Left ventricle myocardium inferior (tissue), 1 donor: ENCODE measurements around the gene DNAAF2. TPM values are rescaled to one million over a fixed set of nuclear protein-coding genes. Genes with fewer than 3 reads are reported as not detected.

Experiments
- DNase-seq: peaks from one replicate; pipeline ENCODE4 v3.0.0-alpha.2; 2020
- H3K27ac ChIP-seq: fragments of 200-600 bp; replicated peaks from 2 replicates; pipeline ENCODE4 v1.8.0; 2021
- H3K27me3 ChIP-seq: fragments of 200-600 bp; 2 replicates; pipeline ENCODE4 v1.8.0; 2021; ENCODE audit warnings: low read depth
- H3K36me3 ChIP-seq: fragments of 200-600 bp; 2 replicates; pipeline ENCODE4 v1.8.0; 2021
- H3K4me1 ChIP-seq: fragments of 200-600 bp; 2 replicates; pipeline ENCODE4 v1.8.0; 2021
- H3K4me3 ChIP-seq: fragments of 200-600 bp; 2 replicates; pipeline ENCODE4 v1.8.0; 2021; ENCODE audit warnings: mild to moderate bottlenecking, moderate library complexity
- H3K9me3 ChIP-seq: fragments of 200-600 bp; replicated peaks from 2 replicates; pipeline ENCODE4 v1.8.0; 2021
- CTCF ChIP-seq: fragments of 200-600 bp; IDR thresholded peaks from 2 replicates; pipeline ENCODE4 v1.8.0; 2021; ENCODE audit warnings: antibody characterized with exemption, mild to moderate bottlenecking, borderline replicate concordance
- intact Hi-C: fragments of 100-400 bp; cut with micrococcal nuclease; formaldehyde crosslinking; loops from one replicate; pipeline ENCODE4 v1.11.0; 2022
- total RNA-seq: library from RNA; stranded (reverse); fragmentation: NEBNext Ultra II Directional; extraction: Animal tissue kit (Norgen Biotek cat#: 25700); gene quantifications from one replicate; pipeline ENCODE4 v1.2.1, GENCODE V29; 2021
- donor health status: DM: no; HTN: yes; CAD: no; lungs with severe emphysema.

Gene DNAAF2
- total RNA-seq, 1 donor from 2014 or later: 6.2 TPM

- peak overlapping the region; percentile 96 for H3K27ac ChIP-seq
- no peaks in the 10 kb centered on the region for H3K9me3 ChIP-seq
- no peaks in the 10 kb centered on the region for H3K27me3 ChIP-seq
- intact Hi-C loops: no loop called here
- peaks cover 1% of the 10 kb centered on the region for H3K36me3 ChIP-seq
- H3K4me3 ChIP-seq: peak overlapping the region; percentile 96
- DNase-seq: no peak
- H3K4me1 ChIP-seq: peaks cover 44% of the 10 kb centered on the region
- TF ChIP-seq CTCF: no peak
Observed at GRCh38 chr14:49598189-49598484, 36.9 kb downstream of the DNAAF2 start.

GRCh38 chr14:49594347-49595091, 40.5 kb downstream of the DNAAF2 start:
- no peak overlapping the region for H3K4me3 ChIP-seq
- TF ChIP-seq CTCF: no peak
- no peaks in the 10 kb centered on the region for H3K27me3 ChIP-seq
- no peaks in the 10 kb centered on the region for H3K36me3 ChIP-seq
- intact Hi-C loops: no loop called here
- H3K4me1 ChIP-seq: peaks cover 40% of the 10 kb centered on the region
- H3K9me3 ChIP-seq: no peaks in the 10 kb centered on the region
- DNase-seq: no peak
- peak overlapping the region; percentile 53 for H3K27ac ChIP-seq

GRCh38 chr14:49593016-49593415, 42.0 kb downstream of the DNAAF2 start:
- intact Hi-C loops: no loop called here
- no peaks in the 10 kb centered on the region for H3K36me3 ChIP-seq
- no peak for DNase-seq
- TF ChIP-seq CTCF: no peak
- H3K27me3 ChIP-seq: no peaks in the 10 kb centered on the region
- no peaks in the 10 kb centered on the region for H3K9me3 ChIP-seq
- no peak overlapping the region for H3K27ac ChIP-seq
- H3K4me3 ChIP-seq: no peak overlapping the region
- peaks cover 26% of the 10 kb centered on the region for H3K4me1 ChIP-seq

- Histone ChIP-seq H3K27me3 (no peaks in the 10 kb centered on the region), H3K27ac (no peak overlapping the region), H3K36me3 (peaks cover 3% of the 10 kb centered on the region), H3K4me1 (peaks cover 22% of the 10 kb centered on the region), H3K4me3 (no peak overlapping the region), H3K9me3 (no peaks in the 10 kb centered on the region)
- no peak for TF ChIP-seq CTCF
- intact Hi-C loops: no loop called here
- no peak for DNase-seq
Observed at GRCh38 chr14:49589387-49589786, 45.7 kb downstream of the DNAAF2 start.

- DNase-seq: no peak
- Histone ChIP-seq H3K4me1 (peaks cover 27% of the 10 kb centered on the region), H3K9me3 (no peaks in the 10 kb centered on the region), H3K4me3 (peak overlapping the region; percentile 86), H3K27ac (peak overlapping the region; percentile 90), H3K27me3 (no peaks in the 10 kb centered on the region), H3K36me3 (peaks cover 28% of the 10 kb centered on the region)
- TF ChIP-seq CTCF: peak; percentile 82
- intact Hi-C loops: loop anchor here (2.0 kb wide), 1 partner anchor 34 kb away; the partner anchor contains the start of genes MGAT2 and RPL36AL
Observed at GRCh38 chr14:49586673-49587460, 48.2 kb downstream of the DNAAF2 start.
